A673 (cell line): ENCODE data around the gene SLC22A23. TPM values are rescaled to one million over a fixed set of nuclear protein-coding genes. Genes with fewer than 3 reads are reported as not detected.
"Not testable (repeated sequence)": the region's sequence is repeated elsewhere in the genome, so short reads cannot be mapped to it uniquely, and the experiment has no call there.

Source experiments
- BruUV-seq: library from RNA; stranded (reverse); fragments of 400-500 nt; replicated peaks from 2 replicates; lab custom pipeline; 2021; lab: Mats Ljungman, UMichigan
- CTCF ChIA-PET: fragments of 300-600 bp; sonication (Branson Sonifier 250); formaldehyde crosslinking; loops from one replicate; lab custom pipeline; 2022; ENCODE audit warnings: antibody characterized with exemption; lab: Charles Lee
- POLR2A ChIA-PET: fragments of 300-600 bp; sonication (Branson Sonifier 250); formaldehyde crosslinking; loops from one replicate; lab custom pipeline; 2022; ENCODE audit warnings: antibody characterized with exemption; ENCODE audit not compliant: low non-redundant PET; lab: Charles Lee
- DNase-seq: peaks from one replicate; pipeline ENCODE4 v3.0.0-alpha.2; 2015; ENCODE audit warnings: low spot score
- H3K27ac ChIP-seq: fragments of 200-600 bp; sonication (generic); 2 replicates; pipeline ENCODE4 v1.5.1; 2016; ENCODE audit warnings: mixed run types, low read depth, mild to moderate bottlenecking, mixed read lengths, antibody characterized with exemption, low read length; ENCODE audit not compliant: poor library complexity, severe bottlenecking
- H3K27me3 ChIP-seq: fragments of 200-600 bp; sonication (generic); replicated peaks from 2 replicates; pipeline ENCODE4 v1.6.1; 2017; ENCODE audit warnings: mixed run types, low read depth, mild to moderate bottlenecking, mixed read lengths, antibody characterized with exemption, low read length; ENCODE audit not compliant: insufficient read depth, poor library complexity
- H3K36me3 ChIP-seq: fragments of 200-600 bp; sonication (generic); 2 replicates; pipeline ENCODE4 v1.6.1; 2016; ENCODE audit warnings: mixed run types, mild to moderate bottlenecking, mixed read lengths, antibody characterized with exemption, low read length; ENCODE audit not compliant: insufficient read depth, poor library complexity, severe bottlenecking
- H3K4me1 ChIP-seq: fragments of 200-600 bp; sonication (generic); 2 replicates; pipeline ENCODE4 v1.6.1; 2017; ENCODE audit warnings: mixed run types, mild to moderate bottlenecking, mixed read lengths, antibody characterized with exemption, low read length; ENCODE audit not compliant: insufficient read depth, poor library complexity, severe bottlenecking
- H3K4me3 ChIP-seq: fragments of 200-600 bp; sonication (generic); 2 replicates; pipeline ENCODE4 v1.5.1; 2016; ENCODE audit warnings: low read depth, mixed run types, mild to moderate bottlenecking, mixed read lengths, low read length; ENCODE audit not compliant: poor library complexity, severe bottlenecking
- H3K9me3 ChIP-seq: fragments of 200-600 bp; sonication (generic); 2 replicates; pipeline ENCODE4 v1.6.1; 2016; ENCODE audit warnings: mixed run types, low read depth, mild to moderate bottlenecking, mixed read lengths, antibody characterized with exemption, low read length; ENCODE audit not compliant: poor library complexity, severe bottlenecking
- CTCF ChIP-seq: fragments of 300-800, 200-600 bp; sonication (generic); conservative IDR thresholded peaks from 2 replicates; pipeline ENCODE4 v1.5.1; 2017; ENCODE audit warnings: low read depth, mild to moderate bottlenecking, antibody characterized with exemption, low read length, moderate library complexity, mixed read lengths
- EZH2 ChIP-seq: fragments of 200-600 bp; sonication (generic); IDR thresholded peaks from 2 replicates; pipeline ENCODE4 v1.6.1; 2017; ENCODE audit warnings: borderline replicate concordance, low read depth, mild to moderate bottlenecking, mixed read lengths, antibody characterized with exemption, low read length; ENCODE audit not compliant: poor library complexity, severe bottlenecking
- intact Hi-C: fragments of 100-400 bp; cut with micrococcal nuclease; formaldehyde crosslinking; loops from one replicate; pipeline ENCODE4 v1.10.0; 2022; ENCODE audit not compliant: unreplicated experiment
- total RNA-seq: library from RNA; stranded (reverse); gene quantifications from 2 replicates; pipeline ENCODE4 v1.2.3, GENCODE V29; 2021

Gene SLC22A23
- total RNA-seq, 1 experiment from 2014 or later: 6.2 TPM

GRCh38 chr6:3381233-3381921 lies 75.5 kb downstream of the SLC22A23 start:
- TF ChIP-seq CTCF (no peak), EZH2 (no peak)
- ChIA-PET POLR2A (no interaction called here), CTCF (no interaction called here)
- no peaks in the 10 kb centered on the region for H3K36me3 ChIP-seq
- no peak for DNase-seq
- no peak overlapping the region for H3K27ac ChIP-seq
- no peaks in the 10 kb centered on the region for H3K9me3 ChIP-seq
- intact Hi-C loops: no loop called here
- BruUV-seq: no TSS peak
- H3K4me1 ChIP-seq: no peaks in the 10 kb centered on the region
- H3K4me3 ChIP-seq: no peak overlapping the region
- H3K27me3 ChIP-seq: no peaks in the 10 kb centered on the region

GRCh38 chr6:3380344-3381232 lies 76.3 kb downstream of the SLC22A23 start:
- BruUV-seq: no TSS peak
- DNase-seq: no peak
- Histone ChIP-seq H3K4me1 (no peaks in the 10 kb centered on the region), H3K27me3 (no peaks in the 10 kb centered on the region), H3K9me3 (no peaks in the 10 kb centered on the region), H3K36me3 (no peaks in the 10 kb centered on the region), H3K27ac (no peak overlapping the region), H3K4me3 (no peak overlapping the region)
- POLR2A ChIA-PET: no interaction called here
- CTCF ChIA-PET: no interaction called here
- no peak for TF ChIP-seq CTCF
- no peak for TF ChIP-seq EZH2
- intact Hi-C loops: no loop called here

GRCh38 chr6:3379482-3380060 lies 77.3 kb downstream of the SLC22A23 start:
- H3K4me3 ChIP-seq: no peak overlapping the region
- H3K9me3 ChIP-seq: no peaks in the 10 kb centered on the region
- TF ChIP-seq EZH2 (no peak), CTCF (no peak)
- no peaks in the 10 kb centered on the region for H3K27me3 ChIP-seq
- H3K4me1 ChIP-seq: no peaks in the 10 kb centered on the region
- intact Hi-C loops: no loop called here
- H3K27ac ChIP-seq: no peak overlapping the region
- ChIA-PET POLR2A (no interaction called here), CTCF (no interaction called here)
- H3K36me3 ChIP-seq: no peaks in the 10 kb centered on the region
- BruUV-seq: no TSS peak
- DNase-seq: peak; percentile 35

- H3K27me3 ChIP-seq, CTCF ChIA-PET, H3K27ac ChIP-seq, intact Hi-C loops, H3K9me3 ChIP-seq, H3K4me1 ChIP-seq, H3K36me3 ChIP-seq, POLR2A ChIA-PET, H3K4me3 ChIP-seq, BruUV-seq, DNase-seq: not testable (repeated sequence)
Measured at GRCh38 chr6:3378808-3379207, 78.0 kb downstream of the SLC22A23 start.

- POLR2A ChIA-PET, H3K4me3 ChIP-seq, CTCF ChIA-PET, intact Hi-C loops, H3K27me3 ChIP-seq, H3K4me1 ChIP-seq, H3K36me3 ChIP-seq, BruUV-seq, H3K9me3 ChIP-seq, H3K27ac ChIP-seq, DNase-seq: not testable (repeated sequence)
Measured at GRCh38 chr6:3378398-3378782, 78.5 kb downstream of the SLC22A23 start.
